HCT116 (cell line): ENCODE data around the gene GADD45A. TPM values are rescaled to one million over a fixed set of nuclear protein-coding genes. Genes with fewer than 3 reads are reported as not detected.

Experiments used
- ATAC-seq: fragments of 200-7000 bp; cut with Tn5 transposase; 2 replicates; pipeline ENCODE4 v1.9.1; 2020; ENCODE audit warnings: mild to moderate bottlenecking, moderate library complexity
- BruUV-seq: library from RNA; stranded (reverse); fragments of 400-500 nt; replicated peaks from 2 replicates; lab custom pipeline; 2021; lab: Mats Ljungman, UMichigan
- CTCF ChIA-PET: fragments of 300-600 bp; sonication (Branson Sonifier 250); formaldehyde crosslinking; loops from one replicate; lab custom pipeline; 2021; ENCODE audit warnings: antibody characterized with exemption; lab: Charles Lee
- POLR2A ChIA-PET: fragments of 300-600, 350-600 bp; sonication (Branson Sonifier 250); formaldehyde crosslinking; loops from one replicate; lab custom pipeline; 2021; ENCODE audit warnings: antibody characterized with exemption; lab: Charles Lee
- RAD21 ChIA-PET, 2 experiments: fragments of 300-600 bp; sonication (Branson Sonifier 250); formaldehyde crosslinking; loops; one replicate each; lab custom pipeline; 2023; ENCODE audit warnings: low total read pairs in 2 of 2; ENCODE audit not compliant: uncharacterized antibody in 2 of 2, unreplicated experiment in 2 of 2, low non-redundant PET in 1 of 2; lab: Charles Lee
- DNase-seq: peaks from one replicate; pipeline ENCODE4 v3.0.0-alpha.2; 2010; ENCODE audit warnings: low read depth, low spot score
- H2AFZ ChIP-seq: fragments of 200-600 bp; shearing (Covaris generic), sonication (generic); 2 replicates; pipeline ENCODE4 v1.6.1; 2017; ENCODE audit warnings: low read depth, mixed run types, mixed read lengths, antibody characterized with exemption, low read length; ENCODE audit not compliant: poor library complexity, severe bottlenecking
- H3K27ac ChIP-seq: 2 replicates; pipeline ENCODE4 v1.5.1; 2012; ENCODE audit warnings: low read depth, low read length
- H3K27me3 ChIP-seq: fragments of 200-600 bp; sonication (generic); 2 replicates; pipeline ENCODE4 v1.6.1; 2016; ENCODE audit warnings: mixed run types, low read length, mixed read lengths; ENCODE audit not compliant: insufficient read depth
- H3K36me3 ChIP-seq, 2 experiments: fragments of 200-500 bp in 1 of 2; fragments of 200-600 bp in 1 of 2; sonication (Bioruptor generic) in 1 of 2; sonication (generic) in 1 of 2; 2 replicates each; pipeline versions ENCODE4 v1.5.1 to v1.6.1; 2014 to 2016; ENCODE audit warnings: low read length in 2 of 2, inconsistent platforms in 1 of 2, mixed read lengths in 1 of 2, mixed run types in 1 of 2; ENCODE audit not compliant: insufficient read depth in 2 of 2, control insufficient read depth in 1 of 2
- H3K4me1 ChIP-seq, 2 experiments: fragments of 200-600 bp in 1 of 2; sonication (generic) in 1 of 2; 2 replicates each; pipeline versions ENCODE4 v1.5.1 to v1.6.1; 2012 to 2017; ENCODE audit warnings: low read length in 2 of 2, inconsistent platforms in 1 of 2, mild to moderate bottlenecking in 1 of 2, mixed read lengths in 1 of 2, mixed run types in 1 of 2, moderate library complexity in 1 of 2; ENCODE audit not compliant: insufficient read depth in 2 of 2, control insufficient read depth in 1 of 2
- H3K4me2 ChIP-seq: fragments of 200-600 bp; sonication (generic); 2 replicates; pipeline ENCODE4 v1.6.1; 2017; ENCODE audit warnings: mixed run types, low read length, mixed read lengths
- H3K4me3 ChIP-seq, 2 experiments: fragments of 200-600 bp in 1 of 2; sonication (generic) in 1 of 2; replicated peaks in 1 of 2; 2 replicates each; pipeline ENCODE4 v1.5.1; 2011 to 2016; ENCODE audit warnings: low read length in 2 of 2, control low read depth in 1 of 2, low read depth in 1 of 2, mild to moderate bottlenecking in 1 of 2, mixed read lengths in 1 of 2, mixed run types in 1 of 2
- H3K79me2 ChIP-seq: fragments of 200-600 bp; sonication (generic); 2 replicates; pipeline ENCODE4 v1.6.1; 2017; ENCODE audit warnings: mild to moderate bottlenecking, mixed run types, low read length, moderate library complexity, mixed read lengths; ENCODE audit not compliant: insufficient read depth
- H3K9ac ChIP-seq: fragments of 200-600 bp; sonication (generic); 2 replicates; pipeline ENCODE4 v1.6.1; 2016; ENCODE audit warnings: low read length, mixed read lengths
- H3K9me2 ChIP-seq: fragments of 200-600 bp; sonication (generic), shearing (Covaris generic); 2 replicates; pipeline ENCODE4 v1.6.1; 2017; ENCODE audit warnings: mixed run types, mild to moderate bottlenecking, moderate library complexity; ENCODE audit not compliant: insufficient read depth
- H3K9me3 ChIP-seq, 2 experiments: fragments of 200-500 bp in 1 of 2; fragments of 200-600 bp in 1 of 2; sonication (Bioruptor generic) in 1 of 2; sonication (generic) in 1 of 2; 2 replicates each; pipeline ENCODE4 v1.6.1; 2014 to 2017; ENCODE audit warnings: low read length in 2 of 2, mixed read lengths in 2 of 2, inconsistent platforms in 1 of 2, low read depth in 1 of 2, mild to moderate bottlenecking in 1 of 2, mixed run types in 1 of 2, moderate library complexity in 1 of 2; ENCODE audit not compliant: control insufficient read depth in 1 of 2, insufficient read depth in 1 of 2
- H4K20me1 ChIP-seq: fragments of 200-600 bp; sonication (generic), shearing (Covaris generic); 2 replicates; pipeline ENCODE4 v1.6.1; 2017; ENCODE audit warnings: mixed run types, mild to moderate bottlenecking, moderate library complexity; ENCODE audit not compliant: insufficient read depth
- CEBPB ChIP-seq: IDR thresholded peaks from 2 replicates; pipeline ENCODE4 v1.6.1; 2012; ENCODE audit warnings: low read depth
- CTCF ChIP-seq, 3 experiments: fragments of 200-600 bp in 1 of 3; sonication (generic) in 1 of 3; IDR thresholded peaks in 2 of 3; conservative IDR thresholded peaks in 1 of 3; 2 replicates each; pipeline ENCODE4 v1.5.1; 2012 to 2017; ENCODE audit warnings: low read depth in 2 of 3, low read length in 2 of 3, antibody characterized with exemption in 1 of 3, borderline replicate concordance in 1 of 3, control low read depth in 1 of 3, mild to moderate bottlenecking in 1 of 3, mixed read lengths in 1 of 3, mixed run types in 1 of 3, moderate library complexity in 1 of 3; ENCODE audit not compliant: insufficient read depth in 1 of 3
- EGR1 ChIP-seq: IDR thresholded peaks from 2 replicates; pipeline ENCODE4 v1.6.1; 2012; ENCODE audit warnings: low read depth
- ELF1 ChIP-seq: IDR thresholded peaks from 2 replicates; pipeline ENCODE4 v1.6.1; 2012; ENCODE audit warnings: low read depth, borderline replicate concordance
- EZH2 ChIP-seq: fragments of 200-600 bp; sonication (generic); IDR thresholded peaks from 2 replicates; pipeline ENCODE4 v1.6.1; 2017; ENCODE audit warnings: antibody characterized with exemption, mixed run types
- FOSL1 ChIP-seq: IDR thresholded peaks from 2 replicates; pipeline ENCODE4 v1.6.1; 2012; ENCODE audit warnings: low read depth
- MAX ChIP-seq: IDR thresholded peaks from 2 replicates; pipeline ENCODE4 v1.6.1; 2012
- POLR2A ChIP-seq: IDR thresholded peaks from 2 replicates; pipeline ENCODE4 v1.7.0; 2011; ENCODE audit warnings: borderline replicate concordance; ENCODE audit not compliant: insufficient read depth, insufficient read length; ENCODE audit errors: extremely low read depth
- POLR2AphosphoS5 ChIP-seq: IDR thresholded peaks from 2 replicates; pipeline ENCODE4 v1.6.1; 2011; ENCODE audit warnings: mild to moderate bottlenecking, low read depth, low read length, moderate library complexity
- RAD21 ChIP-seq: IDR thresholded peaks from 2 replicates; pipeline ENCODE4 v1.6.1; 2012; ENCODE audit warnings: low read depth, mild to moderate bottlenecking
- SIN3A ChIP-seq: IDR thresholded peaks from 2 replicates; pipeline ENCODE4 v1.6.1; 2012; ENCODE audit warnings: low read depth
- TCF7L2 ChIP-seq: IDR thresholded peaks from 2 replicates; pipeline ENCODE4 v1.7.0; 2011; ENCODE audit warnings: borderline replicate concordance, inconsistent platforms; ENCODE audit not compliant: insufficient read depth, insufficient read length; ENCODE audit errors: extremely low read depth
- ZFX ChIP-seq: fragments of 450-650 bp; IDR thresholded peaks from 2 replicates; pipeline ENCODE4 v1.6.1; 2017
- intact Hi-C: fragments of 100-400 bp; cut with micrococcal nuclease; formaldehyde crosslinking; loops from 2 replicates; pipeline ENCODE4 v1.10.0; 2022
- total RNA-seq: library from RNA; stranded (reverse); gene quantifications from one replicate; pipeline ENCODE4 v1.2.1, GENCODE V29; 2021; ENCODE audit not compliant: unreplicated experiment
- TF ChIP-seq, protein P1 (sequence below): IDR thresholded peaks from 2 replicates; pipeline ENCODE4 v1.6.1; 2011; ENCODE audit warnings: mild to moderate bottlenecking, low read length, moderate library complexity; ENCODE audit not compliant: insufficient replicate concordance; ENCODE audit errors: extremely low read depth
- TF ChIP-seq, protein P2 (sequence below): IDR thresholded peaks from 2 replicates; pipeline ENCODE4 v1.6.1; 2012; ENCODE audit warnings: low read depth
- TF ChIP-seq, protein P3 (sequence below): IDR thresholded peaks from 2 replicates; pipeline ENCODE4 v1.6.1; 2012

Gene GADD45A
- total RNA-seq, 1 experiment from 2014 or later: 105 TPM

GRCh38 chr1:67659229-67659628 lies 25.8 kb upstream of the GADD45A start:
- Histone ChIP-seq H4K20me1 (no peaks in the 10 kb centered on the region), H3K4me1 (no peaks in the 10 kb centered on the region), H3K9ac (no peak overlapping the region), H3K9me2 (no peaks in the 10 kb centered on the region), H3K79me2 (no peaks in the 10 kb centered on the region), H3K27ac (no peak overlapping the region), H3K36me3 (no peaks in the 10 kb centered on the region), H2AFZ (no peak overlapping the region), H3K4me3 (no peak overlapping the region), H3K27me3 (no peaks in the 10 kb centered on the region), H3K4me2 (no peak overlapping the region), H3K9me3 (no peaks in the 10 kb centered on the region)
- no peak for TF ChIP-seq POLR2A
- TF ChIP-seq, protein P1, sequence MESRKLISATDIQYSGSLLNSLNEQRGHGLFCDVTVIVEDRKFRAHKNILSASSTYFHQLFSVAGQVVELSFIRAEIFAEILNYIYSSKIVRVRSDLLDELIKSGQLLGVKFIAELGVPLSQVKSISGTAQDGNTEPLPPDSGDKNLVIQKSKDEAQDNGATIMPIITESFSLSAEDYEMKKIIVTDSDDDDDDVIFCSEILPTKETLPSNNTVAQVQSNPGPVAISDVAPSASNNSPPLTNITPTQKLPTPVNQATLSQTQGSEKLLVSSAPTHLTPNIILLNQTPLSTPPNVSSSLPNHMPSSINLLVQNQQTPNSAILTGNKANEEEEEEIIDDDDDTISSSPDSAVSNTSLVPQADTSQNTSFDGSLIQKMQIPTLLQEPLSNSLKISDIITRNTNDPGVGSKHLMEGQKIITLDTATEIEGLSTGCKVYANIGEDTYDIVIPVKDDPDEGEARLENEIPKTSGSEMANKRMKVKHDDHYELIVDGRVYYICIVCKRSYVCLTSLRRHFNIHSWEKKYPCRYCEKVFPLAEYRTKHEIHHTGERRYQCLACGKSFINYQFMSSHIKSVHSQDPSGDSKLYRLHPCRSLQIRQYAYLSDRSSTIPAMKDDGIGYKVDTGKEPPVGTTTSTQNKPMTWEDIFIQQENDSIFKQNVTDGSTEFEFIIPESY: no peak
- no peak for TF ChIP-seq TCF7L2
- no peak for TF ChIP-seq EZH2
- TF ChIP-seq, protein P2, sequence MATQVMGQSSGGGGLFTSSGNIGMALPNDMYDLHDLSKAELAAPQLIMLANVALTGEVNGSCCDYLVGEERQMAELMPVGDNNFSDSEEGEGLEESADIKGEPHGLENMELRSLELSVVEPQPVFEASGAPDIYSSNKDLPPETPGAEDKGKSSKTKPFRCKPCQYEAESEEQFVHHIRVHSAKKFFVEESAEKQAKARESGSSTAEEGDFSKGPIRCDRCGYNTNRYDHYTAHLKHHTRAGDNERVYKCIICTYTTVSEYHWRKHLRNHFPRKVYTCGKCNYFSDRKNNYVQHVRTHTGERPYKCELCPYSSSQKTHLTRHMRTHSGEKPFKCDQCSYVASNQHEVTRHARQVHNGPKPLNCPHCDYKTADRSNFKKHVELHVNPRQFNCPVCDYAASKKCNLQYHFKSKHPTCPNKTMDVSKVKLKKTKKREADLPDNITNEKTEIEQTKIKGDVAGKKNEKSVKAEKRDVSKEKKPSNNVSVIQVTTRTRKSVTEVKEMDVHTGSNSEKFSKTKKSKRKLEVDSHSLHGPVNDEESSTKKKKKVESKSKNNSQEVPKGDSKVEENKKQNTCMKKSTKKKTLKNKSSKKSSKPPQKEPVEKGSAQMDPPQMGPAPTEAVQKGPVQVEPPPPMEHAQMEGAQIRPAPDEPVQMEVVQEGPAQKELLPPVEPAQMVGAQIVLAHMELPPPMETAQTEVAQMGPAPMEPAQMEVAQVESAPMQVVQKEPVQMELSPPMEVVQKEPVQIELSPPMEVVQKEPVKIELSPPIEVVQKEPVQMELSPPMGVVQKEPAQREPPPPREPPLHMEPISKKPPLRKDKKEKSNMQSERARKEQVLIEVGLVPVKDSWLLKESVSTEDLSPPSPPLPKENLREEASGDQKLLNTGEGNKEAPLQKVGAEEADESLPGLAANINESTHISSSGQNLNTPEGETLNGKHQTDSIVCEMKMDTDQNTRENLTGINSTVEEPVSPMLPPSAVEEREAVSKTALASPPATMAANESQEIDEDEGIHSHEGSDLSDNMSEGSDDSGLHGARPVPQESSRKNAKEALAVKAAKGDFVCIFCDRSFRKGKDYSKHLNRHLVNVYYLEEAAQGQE: no peak
- TF ChIP-seq RAD21: no peak
- TF ChIP-seq POLR2AphosphoS5: no peak
- no peak for TF ChIP-seq EGR1
- TF ChIP-seq FOSL1: no peak
- no peak for TF ChIP-seq ELF1
- no peak for TF ChIP-seq SIN3A
- TF ChIP-seq CTCF (IDR thresholded peaks at IDR 0.05 in 2 of 3, conservative IDR thresholded peaks at IDR 0.05 in 1 of 3; ENCODE audit: borderline replicate concordance in 1 of 3, insufficient read depth in 1 of 3, low read depth in 2 of 3, low read length in 2 of 3): no peak
- no peak for TF ChIP-seq MAX
- no peak for TF ChIP-seq CEBPB
- TF ChIP-seq ZFX: no peak
- TF ChIP-seq, protein P3, sequence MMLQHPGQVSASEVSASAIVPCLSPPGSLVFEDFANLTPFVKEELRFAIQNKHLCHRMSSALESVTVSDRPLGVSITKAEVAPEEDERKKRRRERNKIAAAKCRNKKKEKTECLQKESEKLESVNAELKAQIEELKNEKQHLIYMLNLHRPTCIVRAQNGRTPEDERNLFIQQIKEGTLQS: no peak
- no peak for ATAC-seq
- intact Hi-C loops: no loop called here
- DNase-seq: no peak
- ChIA-PET POLR2A (no interaction called here), RAD21 (no interaction called here), CTCF (interaction anchor here (1.1 kb wide), 1 partner anchor 11 kb away, joined by 3 read pairs; no protein-coding TSS in a partner anchor)
- no TSS peak for BruUV-seq
